Measurements from ENCODE around the gene DNAH2. TPM values are rescaled to one million over a fixed set of nuclear protein-coding genes. Genes with fewer than 3 reads are reported as not detected.

Gene DNAH2
- total RNA-seq: 1 to 10 TPM in 1 of 5 donors, under 1 TPM in 3, not detected in 1; under 0.01 to 8.0 (median 0.24) TPM
- under 1 TPM in 2 of 3 donors, not detected in 1; 0.08 to 0.31 TPM for polyA plus RNA-seq
- long read RNA-seq, donor 1: 0 reads
- long read RNA-seq, donor 2, partial matches to known transcripts: 41 of 41 reads
- long read RNA-seq, donor 2, other reads (novel, unspliced or antisense): 0 of 41 reads
- long read RNA-seq, donor 3: 0 reads
- long read RNA-seq, donor 4: 0 reads
- long read RNA-seq, donor 5: 0 reads
- long read RNA-seq, donor 6: 0 reads
- long read RNA-seq, donor 7: 0 reads
- long read RNA-seq, donor 8: 0 reads
- long read RNA-seq, donor 9: 0 reads
- long read RNA-seq, donor 10: 0 reads

GRCh38 chr17:7716901-7717755, at the start of gene DNAH2:
DNAH2 (plus strand) TSS chr17:7717744; CDS start chr17:7719735, 1,991 bp downstream.
- WGBS, 5 donors: 0 to 2% (median 1%) methylated on average over 40 to 64 of the region's 64 CpGs
- intact Hi-C loops (cut with DNase I; ENCODE audit: low total_unique reads): no loop called here
- H3K27ac ChIP-seq: peak within 1 kb of the TSS; percentile 30 to 71 (median 67)
- H3K4me3 ChIP-seq: peak within 1 kb of the TSS; percentile 52 to 69 (median 58)
- TF ChIP-seq POLR2A (IDR thresholded peaks at IDR 0.05) (no peak), POLR2AphosphoS5 (IDR thresholded peaks at IDR 0.05) (peak in 1 of 3 donors; percentile 68), CTCF (IDR thresholded peaks at IDR 0.05) (peak in 4 of 7 experiments; percentile 10 to 53 (median 32)), EP300 (IDR thresholded peaks at IDR 0.05) (no peak)
- H3K27me3 ChIP-seq: peaks cover 5 to 87% (median 35%) of the 10 kb centered on the region in 3 donors
- no peaks in the 10 kb centered on the region for H3K36me3 ChIP-seq
- peaks cover 17 to 25% (median 23%) of the 10 kb centered on the region in 4 donors for H3K4me1 ChIP-seq
- no peaks in the 10 kb centered on the region for H3K9me3 ChIP-seq
- peak; percentile 77 to 97 for DNase-seq

GRCh38 chr17:7668482-7668881, 49.1 kb upstream of the DNAH2 start:
- no peak overlapping the region for H3K27ac ChIP-seq
- DNase-seq: no peak
- TF ChIP-seq EP300 (IDR thresholded peaks at IDR 0.05): no peak
- no peak for TF ChIP-seq POLR2A (IDR thresholded peaks at IDR 0.05)
- no peak for TF ChIP-seq CTCF (IDR thresholded peaks at IDR 0.05)
- TF ChIP-seq POLR2AphosphoS5 (IDR thresholded peaks at IDR 0.05): no peak
- H3K9me3 ChIP-seq: peaks cover 0 to 3% (median 2%) of the 10 kb centered on the region in 4 donors
- 92 to 98% (median 94%) methylated on average over 7 of the region's 7 CpGs for WGBS, 5 donors
- no peak overlapping the region for H3K4me3 ChIP-seq
- H3K27me3 ChIP-seq: no peaks in the 10 kb centered on the region
- H3K4me1 ChIP-seq: peaks cover 0 to 4% (median 0%) of the 10 kb centered on the region in 4 donors
- peaks cover 40 to 81% (median 80%) of the 10 kb centered on the region in 4 donors for H3K36me3 ChIP-seq
- intact Hi-C loops (cut with DNase I; ENCODE audit: low total_unique reads): no loop called here

GRCh38 chr17:7673239-7673638, 44.3 kb upstream of the DNAH2 start:
- Histone ChIP-seq H3K36me3 (peaks cover 64 to 84% (median 83%) of the 10 kb centered on the region in 4 donors), H3K4me3 (no peak overlapping the region), H3K27ac (no peak overlapping the region), H3K9me3 (peaks cover 0 to 10% (median 6%) of the 10 kb centered on the region in 4 donors), H3K27me3 (no peaks in the 10 kb centered on the region), H3K4me1 (no peaks in the 10 kb centered on the region)
- DNase-seq: peak in 1 of 2 donors; percentile 31
- WGBS, 5 donors: 86 to 96% (median 93%) methylated on average over 2 of the region's 2 CpGs
- intact Hi-C loops (cut with DNase I; ENCODE audit: low total_unique reads): no loop called here
- TF ChIP-seq EP300 (IDR thresholded peaks at IDR 0.05) (no peak), CTCF (IDR thresholded peaks at IDR 0.05) (peak in 1 of 7 experiments; percentile 19)

DNA sequence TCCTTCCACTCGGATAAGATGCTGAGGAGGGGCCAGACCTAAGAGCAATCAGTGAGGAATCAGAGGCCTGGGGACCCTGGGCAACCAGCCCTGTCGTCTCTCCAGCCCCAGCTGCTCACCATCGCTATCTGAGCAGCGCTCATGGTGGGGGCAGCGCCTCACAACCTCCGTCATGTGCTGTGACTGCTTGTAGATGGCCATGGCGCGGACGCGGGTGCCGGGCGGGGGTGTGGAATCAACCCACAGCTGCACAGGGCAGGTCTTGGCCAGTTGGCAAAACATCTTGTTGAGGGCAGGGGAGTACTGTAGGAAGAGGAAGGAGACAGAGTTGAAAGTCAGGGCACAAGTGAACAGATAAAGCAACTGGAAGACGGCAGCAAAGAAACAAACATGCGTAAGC, 42.6 kb upstream of the DNAH2 start:
- intact Hi-C loops (cut with DNase I; ENCODE audit: low total_unique reads): no loop called here
- peaks cover 0 to 10% (median 6%) of the 10 kb centered on the region in 4 donors for H3K9me3 ChIP-seq
- H3K4me3 ChIP-seq: no peak overlapping the region
- TF ChIP-seq CTCF (IDR thresholded peaks at IDR 0.05) (no peak), POLR2AphosphoS5 (IDR thresholded peaks at IDR 0.05) (no peak), EP300 (IDR thresholded peaks at IDR 0.05) (no peak), POLR2A (IDR thresholded peaks at IDR 0.05) (no peak)
- DNase-seq: no peak
- H3K36me3 ChIP-seq: peaks cover 52 to 67% (median 66%) of the 10 kb centered on the region in 4 donors
- H3K4me1 ChIP-seq: no peaks in the 10 kb centered on the region
- WGBS, 5 donors: 88 to 95% (median 91%) methylated on average over 14 of the region's 14 CpGs
- no peak overlapping the region for H3K27ac ChIP-seq
- no peaks in the 10 kb centered on the region for H3K27me3 ChIP-seq
